GM12878 (cell line): ENCODE results near the gene THAP3. TPM values are rescaled to one million over a fixed set of nuclear protein-coding genes. Genes with fewer than 3 reads are reported as not detected.
A peak's percentile ranks its signal among the peaks of the same experiment; 100 is the strongest.

Experiments
- BHLHE40 ChIP-seq, 2 experiments: fragments of 450-650 bp in 1 of 2; IDR thresholded peaks; 2 replicates each; pipeline ENCODE4 v1.6.1; 2011 to 2017; ENCODE audit warnings: low read depth in 2 of 2, borderline replicate concordance in 1 of 2, improper control_type of control experiment in 1 of 2, low read length in 1 of 2, mild to moderate bottlenecking in 1 of 2
- E4F1 ChIP-seq: fragments of 450-650 bp; IDR thresholded peaks from 2 replicates; pipeline ENCODE4 v1.6.1; 2018; ENCODE audit warnings: borderline replicate concordance, mild to moderate bottlenecking; ENCODE audit not compliant: partially characterized antibody
- LARP7 ChIP-seq: fragments of 450-650 bp; IDR thresholded peaks from 2 replicates; pipeline ENCODE4 v1.6.1; 2017; ENCODE audit warnings: mild to moderate bottlenecking
- MEF2B ChIP-seq: fragments of 450-650 bp; IDR thresholded peaks from 2 replicates; pipeline ENCODE4 v1.6.1; 2018; ENCODE audit warnings: mild to moderate bottlenecking, moderate library complexity; ENCODE audit not compliant: partially characterized antibody, poor library complexity, severe bottlenecking
- REST ChIP-seq: IDR thresholded peaks from 2 replicates; pipeline ENCODE4 v1.6.1; 2012; ENCODE audit warnings: mild to moderate bottlenecking, low read depth, low read length
- ZBTB11 ChIP-seq: fragments of 450-650 bp; formaldehyde crosslinking; IDR thresholded peaks from 2 replicates; pipeline ENCODE4 v1.5.0; 2022; ENCODE audit warnings: mild to moderate bottlenecking, missing genetic modification characterization
- ZBTB4 ChIP-seq: fragments of 450-650 bp; formaldehyde crosslinking; IDR thresholded peaks from 2 replicates; pipeline ENCODE4 v1.4.0; 2022; ENCODE audit warnings: mild to moderate bottlenecking, moderate library complexity
- ZNF592 ChIP-seq: fragments of 450-650 bp; IDR thresholded peaks from 2 replicates; pipeline ENCODE4 v1.6.1; 2017; ENCODE audit warnings: mild to moderate bottlenecking, moderate library complexity
- polyA plus RNA-seq, 11 experiments: library from polyadenylated mRNA; depleted of rRNA in 4 of 11; unstranded in 6 of 11; stranded (reverse) in 5 of 11; fragments of >200 nt; fragmentation: Nextera tagmentation in 4 of 11; fragmentation: Illumina TruSeq in 1 of 11; extraction: Ambion mirVana in 4 of 11; extraction: Trizol in 1 of 11; gene quantifications; 1 replicate in 1 of 11; 2 replicates in 10 of 11; pipeline versions ENCODE4 v1.2.1 to v1.2.3, GENCODE V29; 2011 to 2016; ENCODE audit warnings: inconsistent platforms in 2 of 11, missing spikeins in 2 of 11, low read depth in 1 of 11
- total RNA-seq, 4 experiments: library from RNA; depleted of rRNA in 3 of 4; stranded (reverse); fragments of >200 nt in 3 of 4; fragmentation: Illumina TruSeq in 1 of 4; extraction: Trizol in 1 of 4; gene quantifications; 2 replicates each; pipeline versions ENCODE4 v1.2.1 to v1.2.3, GENCODE V29; 2013 to 2021

Gene THAP3
- total and polyA plus RNA-seq, 10 of the 15 experiments (the other 5 are each of a cell fraction or from before 2014, with no cell fraction given) = 1.5 to 19.5 (median 11.9) TPM

- no peak for TF ChIP-seq REST
- no peak for TF ChIP-seq ZBTB4 (CRISPR knock-in tag)
- TF ChIP-seq BHLHE40 (IDR thresholded peaks at IDR 0.05; ENCODE audit: borderline replicate concordance in 1 of 2, low read depth in 2 of 2, low read length in 1 of 2) = no peak
- no peak for TF ChIP-seq ZBTB11 (CRISPR knock-in tag)
- 0 out of 2 replicates have a peak, but pooled peaks have one; percentile 67 for TF ChIP-seq LARP7
- TF ChIP-seq MEF2B = no peak
- no peak for TF ChIP-seq ZNF592
- no peak for TF ChIP-seq E4F1
These were observed 11.9 kb upstream of the THAP3 start (continued) for GRCh38 chr1:6612641-6613360.
